OCI-LY3 (cell line): ENCODE data around the gene KRTAP11-1.

Source experiments
- CTCF ChIP-seq: fragments of 200-600, 300-600 bp; sonication (generic); IDR thresholded peaks from 2 replicates; pipeline ENCODE4 v1.5.1; 2014; ENCODE audit warnings: antibody characterized with exemption, low read length, low read depth
- EZH2phosphoT487 ChIP-seq: fragments of 200-600 bp; shearing (Covaris generic); IDR thresholded peaks from 2 replicates; pipeline ENCODE4 v1.6.1; 2018; ENCODE audit warnings: antibody characterized with exemption, mixed run types, low read depth

DNA sequence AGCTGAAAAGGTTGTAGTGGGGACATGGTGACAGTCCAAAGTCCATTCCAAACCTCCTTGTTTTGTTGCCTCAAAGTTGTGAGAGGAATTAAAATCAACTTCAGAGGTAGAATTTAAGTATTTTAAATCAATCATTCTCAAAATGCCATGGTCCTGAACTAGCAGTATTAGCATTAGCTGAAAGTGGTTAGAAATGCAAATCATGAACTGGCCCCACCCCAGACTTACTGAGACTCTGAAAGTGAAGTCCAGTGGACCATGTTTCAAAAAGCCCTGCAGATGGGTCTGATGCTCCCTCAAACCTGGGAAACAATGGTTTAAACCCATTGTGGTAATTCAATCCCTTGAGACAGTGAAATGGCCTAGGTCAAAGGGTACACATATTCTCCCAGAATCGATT, 36.2 kb upstream of the KRTAP11-1 start:
- TF ChIP-seq CTCF (no peak), EZH2phosphoT487 (no peak)
